Activated CD4-positive, alpha-beta T cell treated with anti-CD3 and anti-CD28 coated beads, Interleukin-2, amount 50 U/mL, for 4 hours (primary cell): Measurements from ENCODE around the gene SERPINH1.

Experiments
- DNase-seq, 2 experiments: peaks; one replicate each; pipeline ENCODE4 v3.0.0-alpha.2; 2020

SERPINH1 gene

GRCh38 chr11:75533896-75534258 lies 28.2 kb upstream of the SERPINH1 start:
- DNase-seq, result no peak

- DNase-seq, result no peak
Measured at GRCh38 chr11:75534259-75535069, 27.6 kb upstream of the SERPINH1 start.

- no peak for DNase-seq
Measured at GRCh38 chr11:75535071-75535470, 27.0 kb upstream of the SERPINH1 start.

- peak; percentile 10 to 31 for DNase-seq
Measured at GRCh38 chr11:75536786-75537641, 25.0 kb upstream of the SERPINH1 start.

- no peak for DNase-seq
Measured at GRCh38 chr11:75537740-75538139, 24.3 kb upstream of the SERPINH1 start.

GRCh38 chr11:75538150-75538942 lies 23.7 kb upstream of the SERPINH1 start:
- DNase-seq, result no peak

- no peak for DNase-seq
Measured at GRCh38 chr11:75539459-75540334, 22.4 kb upstream of the SERPINH1 start.

- no peak for DNase-seq
Measured at GRCh38 chr11:75541193-75542087, 20.6 kb upstream of the SERPINH1 start.

- DNase-seq, result no peak
Measured at GRCh38 chr11:75542088-75542438, 20.0 kb upstream of the SERPINH1 start.

- no peak for DNase-seq
Measured at GRCh38 chr11:75543806-75544205, 18.2 kb upstream of the SERPINH1 start.

GRCh38 chr11:75547177-75547576 lies 14.9 kb upstream of the SERPINH1 start:
- no peak for DNase-seq

- no peak for DNase-seq
Measured at GRCh38 chr11:75547617-75548058, 14.4 kb upstream of the SERPINH1 start.

GRCh38 chr11:75548595-75549272 lies 13.3 kb upstream of the SERPINH1 start:
- no peak for DNase-seq

- DNase-seq, result no peak
Measured at GRCh38 chr11:75549370-75549958, 12.6 kb upstream of the SERPINH1 start.

GRCh38 chr11:75553182-75553581 lies 8.9 kb upstream of the SERPINH1 start:
- DNase-seq, result no peak

GRCh38 chr11:75553889-75554257 lies 8.2 kb upstream of the SERPINH1 start:
- DNase-seq, result no peak

- no peak for DNase-seq
Measured at GRCh38 chr11:75554258-75555022, 7.6 kb upstream of the SERPINH1 start.

GRCh38 chr11:75555079-75555811 lies 6.8 kb upstream of the SERPINH1 start:
- no peak for DNase-seq

GRCh38 chr11:75556275-75556674 lies 5.8 kb upstream of the SERPINH1 start:
- DNase-seq, result no peak
